Body of pancreas (tissue), 4 donors: ENCODE results near the gene NID2. TPM values are rescaled to one million over a fixed set of nuclear protein-coding genes. Genes with fewer than 3 reads are reported as not detected.

Experiments
- ATAC-seq: fragments of 150-250 bp; one replicate; pipeline ENCODE4 v1.9.1; 2016
- DNase-seq, 4 donors: peaks; one replicate each; pipeline ENCODE4 v3.0.0-alpha.2; 2019
- H3K27ac ChIP-seq, 4 donors: fragments of 200-600 bp; sonication (generic); 1 replicate in 3 of 4; 2 replicates in 1 of 4; pipeline versions ENCODE4 v1.5.1 to v1.6.1; 2016 to 2019; ENCODE audit warnings: mild to moderate bottlenecking in 1 of 4, mixed read lengths in 1 of 4, moderate library complexity in 1 of 4
- H3K27me3 ChIP-seq, 2 donors: fragments of 200-600 bp; sonication (generic); one replicate each; pipeline ENCODE4 v1.6.0; 2016; ENCODE audit warnings: mild to moderate bottlenecking in 1 of 2
- H3K36me3 ChIP-seq, 2 donors: fragments of 200-600 bp; sonication (generic); replicated peaks in 1 of 2; 2 replicates each; pipeline ENCODE4 v1.5.1; 2016; ENCODE audit warnings: low read depth in 2 of 2; ENCODE audit not compliant: insufficient read depth in 1 of 2
- H3K4me1 ChIP-seq: fragments of 200-600 bp; sonication (generic); one replicate; pipeline ENCODE4 v1.6.0; 2016
- H3K4me3 ChIP-seq, 2 donors: fragments of 200-600 bp; sonication (generic); 1 replicate in 1 of 2; 2 replicates in 1 of 2; pipeline ENCODE4 v1.5.1; 2016 to 2019
- H3K9me3 ChIP-seq, 3 donors: fragments of 200-600 bp; sonication (generic); 1 replicate in 2 of 3; 2 replicates in 1 of 3; pipeline ENCODE4 v1.5.1; 2016
- POLR2A ChIP-seq, 3 donors: fragments of 450-650 bp; IDR thresholded peaks; one replicate each; pipeline ENCODE4 v1.6.1; 2016; ENCODE audit warnings: antibody characterized with exemption in 3 of 3, mild to moderate bottlenecking in 2 of 3
- WGBS, 2 donors: methylation state at CpG; one replicate each; pipeline ENCODE4 v1.1.5; 2017; 5-methylcytosine and 5-hydroxymethylcytosine counted together
- intact Hi-C: fragments of 100-400 bp; cut with DNase I; formaldehyde crosslinking; loops from one replicate; pipeline ENCODE4 v1.15.1; 2023
- total RNA-seq, 2 donors: library from RNA; depleted of rRNA; stranded (reverse); fragments of >200 nt; gene quantifications; one replicate each; pipeline ENCODE4 v1.1.0, GENCODE V29; 2016
- TF ChIP-seq, protein P1 (sequence below), 7 experiments: fragments of 450-650 bp in 4 of 7; fragments of 200-600 bp in 3 of 7; sonication (generic) in 3 of 7; IDR thresholded peaks; one replicate each; pipeline ENCODE4 v1.5.1; 2016 to 2019; ENCODE audit warnings: antibody characterized with exemption in 7 of 7

The NID2 gene
- total RNA-seq, 2 donors from 2014 or later: 34.6 to 37.6 TPM

DNA sequence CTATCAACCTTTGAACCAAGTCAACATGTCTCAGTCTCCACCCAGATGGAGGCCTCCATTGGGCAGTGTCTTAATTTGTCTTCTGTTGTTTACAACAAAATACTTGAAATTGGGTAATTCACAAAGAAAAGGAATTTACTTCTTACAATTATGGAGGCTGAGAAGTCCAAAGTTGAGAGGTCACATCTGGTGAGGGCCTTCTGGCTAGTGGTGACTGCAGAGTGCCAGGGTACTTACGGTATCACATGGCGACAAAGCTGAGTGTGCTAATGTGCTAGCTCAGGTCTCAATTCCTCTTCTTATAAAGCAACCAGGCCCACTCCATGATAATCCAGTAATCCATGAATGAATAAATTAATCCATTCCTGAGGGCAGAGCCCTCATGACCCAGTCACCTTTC lies 4.7 kb downstream of the NID2 start:
- intact Hi-C loops: no loop called here
- 90 to 93% methylated on average over 2 of the region's 2 CpGs for WGBS, 2 donors
- no peaks in the 10 kb centered on the region for H3K36me3 ChIP-seq

DNA sequence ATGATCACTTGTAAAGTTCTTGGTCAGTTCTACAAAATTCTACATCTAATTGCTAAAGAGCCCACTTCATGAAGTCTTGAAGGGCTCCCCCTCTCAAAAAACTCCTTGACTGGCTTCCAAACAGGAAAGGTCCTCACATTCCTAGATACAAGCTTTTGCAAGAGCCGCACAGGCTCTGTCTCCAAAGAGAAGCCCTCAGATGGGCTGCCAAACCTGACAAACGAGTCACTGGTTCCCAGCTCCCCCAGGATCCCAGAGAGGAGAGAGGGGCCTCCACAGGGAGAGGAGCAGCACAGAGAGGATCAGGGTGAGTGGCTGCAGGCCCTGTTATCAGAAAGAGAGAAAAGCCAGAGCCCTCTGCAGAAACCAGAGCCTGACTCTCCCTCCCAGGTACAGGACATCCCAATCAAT lies 5.8 kb downstream of the NID2 start:
- DNase-seq (no peak), ATAC-seq (no peak)
- intact Hi-C loops: no loop called here
- Histone ChIP-seq H3K36me3 (no peaks in the 10 kb centered on the region), H3K9me3 (no peaks in the 10 kb centered on the region), H3K4me3 (no peak overlapping the region), H3K27ac (no peak overlapping the region), H3K4me1 (peaks cover 32% of the 10 kb centered on the region), H3K27me3 (peaks cover 0 to 5% of the 10 kb centered on the region in 2 donors)
- TF ChIP-seq POLR2A (IDR thresholded peaks at IDR 0.05): no peak
- TF ChIP-seq, protein P1, sequence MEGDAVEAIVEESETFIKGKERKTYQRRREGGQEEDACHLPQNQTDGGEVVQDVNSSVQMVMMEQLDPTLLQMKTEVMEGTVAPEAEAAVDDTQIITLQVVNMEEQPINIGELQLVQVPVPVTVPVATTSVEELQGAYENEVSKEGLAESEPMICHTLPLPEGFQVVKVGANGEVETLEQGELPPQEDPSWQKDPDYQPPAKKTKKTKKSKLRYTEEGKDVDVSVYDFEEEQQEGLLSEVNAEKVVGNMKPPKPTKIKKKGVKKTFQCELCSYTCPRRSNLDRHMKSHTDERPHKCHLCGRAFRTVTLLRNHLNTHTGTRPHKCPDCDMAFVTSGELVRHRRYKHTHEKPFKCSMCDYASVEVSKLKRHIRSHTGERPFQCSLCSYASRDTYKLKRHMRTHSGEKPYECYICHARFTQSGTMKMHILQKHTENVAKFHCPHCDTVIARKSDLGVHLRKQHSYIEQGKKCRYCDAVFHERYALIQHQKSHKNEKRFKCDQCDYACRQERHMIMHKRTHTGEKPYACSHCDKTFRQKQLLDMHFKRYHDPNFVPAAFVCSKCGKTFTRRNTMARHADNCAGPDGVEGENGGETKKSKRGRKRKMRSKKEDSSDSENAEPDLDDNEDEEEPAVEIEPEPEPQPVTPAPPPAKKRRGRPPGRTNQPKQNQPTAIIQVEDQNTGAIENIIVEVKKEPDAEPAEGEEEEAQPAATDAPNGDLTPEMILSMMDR (IDR thresholded peaks at IDR 0.05): no peak
- WGBS, 2 donors: 49 to 69% methylated on average over 2 of the region's 2 CpGs

More for the DNA sequence above, 4.7 kb downstream of the NID2 start:
- H3K4me1 ChIP-seq: peaks cover 34% of the 10 kb centered on the region
- no peak overlapping the region for H3K27ac ChIP-seq
- no peaks in the 10 kb centered on the region for H3K9me3 ChIP-seq
- DNase-seq (no peak), ATAC-seq (no peak)
- TF ChIP-seq, protein P1 (IDR thresholded peaks at IDR 0.05): no peak
- no peak for TF ChIP-seq POLR2A (IDR thresholded peaks at IDR 0.05)
- H3K4me3 ChIP-seq: no peak overlapping the region
- peaks cover 0 to 5% of the 10 kb centered on the region in 2 donors for H3K27me3 ChIP-seq

DNA sequence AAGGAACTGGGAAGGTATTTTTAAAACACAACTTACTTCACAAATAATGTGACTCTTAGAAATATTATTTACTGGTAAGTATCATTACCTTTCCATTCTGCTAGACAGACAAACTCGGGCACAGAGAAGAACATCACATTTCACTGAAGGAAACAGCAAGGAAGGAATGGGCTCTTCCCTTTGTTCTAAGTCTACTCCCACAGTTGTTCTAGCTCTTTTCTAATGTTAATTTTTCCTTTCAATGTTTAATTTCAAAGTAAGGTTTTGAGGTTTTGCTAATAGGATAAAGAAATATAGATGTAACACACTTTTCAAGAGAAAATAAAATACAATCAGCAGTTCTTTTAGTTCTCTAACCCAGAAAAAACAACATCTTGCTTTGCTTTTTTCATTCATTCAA lies 7.0 kb downstream of the NID2 start:
- ATAC-seq: no peak
- Histone ChIP-seq H3K36me3 (no peaks in the 10 kb centered on the region), H3K27ac (no peak overlapping the region), H3K9me3 (no peaks in the 10 kb centered on the region), H3K4me3 (no peak overlapping the region), H3K27me3 (no peaks in the 10 kb centered on the region), H3K4me1 (peaks cover 25% of the 10 kb centered on the region)
- TF ChIP-seq, protein P1 (IDR thresholded peaks at IDR 0.05): no peak
- no peak for TF ChIP-seq POLR2A (IDR thresholded peaks at IDR 0.05)
- intact Hi-C loops: no loop called here
- 68 to 73% methylated on average over 1 of the region's 1 CpG for WGBS, 2 donors
- no peak for DNase-seq

DNA sequence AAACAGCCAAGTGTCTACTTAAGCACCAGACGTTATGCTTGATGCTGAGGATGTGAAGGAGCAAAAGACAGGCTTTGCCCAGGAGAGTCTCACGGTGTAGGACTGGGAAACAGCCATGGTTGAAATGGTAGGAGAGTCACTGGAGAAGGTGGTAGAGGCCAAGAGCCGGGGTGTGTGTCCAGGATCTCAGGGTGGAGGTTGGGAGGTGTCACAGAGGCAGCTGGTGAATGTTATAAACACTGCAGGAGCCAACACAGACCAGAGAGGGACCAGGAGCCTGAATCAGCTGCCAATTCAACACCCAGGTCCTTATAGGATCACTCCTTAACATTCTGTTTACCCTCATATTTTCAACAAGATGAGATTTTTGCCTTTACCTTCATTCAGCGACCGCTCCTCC lies 7.5 kb downstream of the NID2 start:
- no peaks in the 10 kb centered on the region for H3K27me3 ChIP-seq
- intact Hi-C loops: no loop called here
- TF ChIP-seq, protein P1 (IDR thresholded peaks at IDR 0.05): no peak
- TF ChIP-seq POLR2A (IDR thresholded peaks at IDR 0.05): no peak
- H3K36me3 ChIP-seq: no peaks in the 10 kb centered on the region
- 84 to 90% methylated on average over 5 of the region's 5 CpGs for WGBS, 2 donors
- peaks cover 25% of the 10 kb centered on the region for H3K4me1 ChIP-seq
- no peak for ATAC-seq
- H3K9me3 ChIP-seq: no peaks in the 10 kb centered on the region
- no peak overlapping the region for H3K4me3 ChIP-seq
- H3K27ac ChIP-seq: no peak overlapping the region
- no peak for DNase-seq

DNA sequence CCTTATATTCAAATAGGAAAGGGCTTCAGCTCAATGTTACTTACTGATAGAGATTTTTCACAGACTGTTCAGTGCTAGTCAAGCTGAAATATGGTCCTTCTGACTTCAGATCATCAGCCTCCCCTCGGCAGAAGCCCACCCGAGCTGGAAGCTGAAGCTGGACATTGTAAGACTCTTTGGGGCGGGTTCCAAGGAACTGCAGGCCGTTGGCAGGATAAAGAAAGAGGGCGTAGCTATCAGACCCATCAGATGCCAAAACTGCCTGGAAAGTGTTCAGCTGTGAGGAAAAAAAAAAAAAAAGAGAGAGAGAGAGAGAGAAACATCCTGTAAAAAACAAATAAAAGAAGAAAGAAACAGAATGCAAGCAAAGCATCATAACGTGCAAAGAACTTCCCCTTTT lies 8.8 kb downstream of the NID2 start:
- intact Hi-C loops: no loop called here
- peak; percentile 53 for ATAC-seq
- peaks cover 25% of the 10 kb centered on the region for H3K4me1 ChIP-seq
- no peaks in the 10 kb centered on the region for H3K36me3 ChIP-seq
- H3K27me3 ChIP-seq: no peaks in the 10 kb centered on the region
- H3K9me3 ChIP-seq: peaks cover 0 to 3% (median 0%) of the 10 kb centered on the region in 3 donors
- WGBS, 2 donors: 7 to 17% methylated on average over 6 of the region's 6 CpGs
- DNase-seq: peak in 2 of 4 donors; percentile 34 to 40
- H3K27ac ChIP-seq: no peak overlapping the region
- no peak overlapping the region for H3K4me3 ChIP-seq
- TF ChIP-seq POLR2A (IDR thresholded peaks at IDR 0.05): no peak
- TF ChIP-seq, protein P1 (IDR thresholded peaks at IDR 0.05): no peak
